ENCODE data around the gene RAB32. TPM values are rescaled to one million over a fixed set of nuclear protein-coding genes. Genes with fewer than 3 reads are reported as not detected.

The RAB32 gene
- total RNA-seq, 1 experiment from 2014 or later, result 21.4 TPM

DNA sequence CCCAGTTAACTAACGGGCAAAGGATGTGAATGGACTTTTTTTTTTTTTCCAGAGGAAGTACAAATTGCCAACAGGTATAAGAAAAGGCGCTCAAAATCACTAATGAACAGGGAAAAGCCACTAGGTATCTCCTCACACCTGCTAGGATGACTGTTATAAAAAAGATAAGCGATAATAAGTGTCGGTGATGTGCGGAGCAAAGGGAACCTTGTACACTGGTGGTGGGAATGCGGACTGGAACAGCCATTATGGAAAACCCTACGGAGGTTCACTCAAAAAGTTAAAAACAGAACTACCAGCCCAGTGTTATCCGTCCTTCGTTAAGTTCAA is 787 bp upstream of the RAB32 start:
- Histone ChIP-seq H3K4me3 (peak overlapping the region; percentile 96; the same call in 1 of the 2 replicates), H4K20me1 (ENCODE audit: insufficient read depth) (peaks cover 4% of the 10 kb centered on the region; the same call in 1 of the 2 replicates), H3K4me2 (peak overlapping the region; percentile 76), H2AFZ (peak overlapping the region; percentile 96), H3K79me2 (ENCODE audit: low read depth) (peaks cover 24% of the 10 kb centered on the region), H3F3A (ENCODE audit: insufficient read depth, low read depth) (peaks cover 24% of the 10 kb centered on the region), H3K9me3 (ENCODE audit: insufficient read depth, low read depth) (no peaks in the 10 kb centered on the region), H3K36me3 (ENCODE audit: low read depth) (no peaks in the 10 kb centered on the region), H3K27me3 (ENCODE audit: insufficient read depth, low read depth) (no peaks in the 10 kb centered on the region), H3K9me2 (ENCODE audit: insufficient read depth) (no peaks in the 10 kb centered on the region), H3K4me1 (replicated peaks; ENCODE audit: insufficient read depth) (peaks cover 29% of the 10 kb centered on the region), H3K27ac (no peak overlapping the region)
- ChIA-PET CTCF (no interaction called here), POLR2A (ENCODE audit: unreplicated experiment) (no interaction called here)
- no TSS peak for BruUV-seq (replicated peaks)
- no peak for TF ChIP-seq EZH2 (IDR thresholded peaks at IDR 0.05; ENCODE audit: low read depth)
- TF ChIP-seq, protein P1, sequence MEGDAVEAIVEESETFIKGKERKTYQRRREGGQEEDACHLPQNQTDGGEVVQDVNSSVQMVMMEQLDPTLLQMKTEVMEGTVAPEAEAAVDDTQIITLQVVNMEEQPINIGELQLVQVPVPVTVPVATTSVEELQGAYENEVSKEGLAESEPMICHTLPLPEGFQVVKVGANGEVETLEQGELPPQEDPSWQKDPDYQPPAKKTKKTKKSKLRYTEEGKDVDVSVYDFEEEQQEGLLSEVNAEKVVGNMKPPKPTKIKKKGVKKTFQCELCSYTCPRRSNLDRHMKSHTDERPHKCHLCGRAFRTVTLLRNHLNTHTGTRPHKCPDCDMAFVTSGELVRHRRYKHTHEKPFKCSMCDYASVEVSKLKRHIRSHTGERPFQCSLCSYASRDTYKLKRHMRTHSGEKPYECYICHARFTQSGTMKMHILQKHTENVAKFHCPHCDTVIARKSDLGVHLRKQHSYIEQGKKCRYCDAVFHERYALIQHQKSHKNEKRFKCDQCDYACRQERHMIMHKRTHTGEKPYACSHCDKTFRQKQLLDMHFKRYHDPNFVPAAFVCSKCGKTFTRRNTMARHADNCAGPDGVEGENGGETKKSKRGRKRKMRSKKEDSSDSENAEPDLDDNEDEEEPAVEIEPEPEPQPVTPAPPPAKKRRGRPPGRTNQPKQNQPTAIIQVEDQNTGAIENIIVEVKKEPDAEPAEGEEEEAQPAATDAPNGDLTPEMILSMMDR (conservative IDR thresholded peaks at IDR 0.05), result no peak
- intact Hi-C loops (cut with micrococcal nuclease; ENCODE audit: unreplicated experiment), result loop anchor here (5.0 to 10.0 kb wide), 3 partner anchors 162 to 248 kb away; no protein-coding TSS in a partner anchor
- DNase-seq, result no peak

DNA sequence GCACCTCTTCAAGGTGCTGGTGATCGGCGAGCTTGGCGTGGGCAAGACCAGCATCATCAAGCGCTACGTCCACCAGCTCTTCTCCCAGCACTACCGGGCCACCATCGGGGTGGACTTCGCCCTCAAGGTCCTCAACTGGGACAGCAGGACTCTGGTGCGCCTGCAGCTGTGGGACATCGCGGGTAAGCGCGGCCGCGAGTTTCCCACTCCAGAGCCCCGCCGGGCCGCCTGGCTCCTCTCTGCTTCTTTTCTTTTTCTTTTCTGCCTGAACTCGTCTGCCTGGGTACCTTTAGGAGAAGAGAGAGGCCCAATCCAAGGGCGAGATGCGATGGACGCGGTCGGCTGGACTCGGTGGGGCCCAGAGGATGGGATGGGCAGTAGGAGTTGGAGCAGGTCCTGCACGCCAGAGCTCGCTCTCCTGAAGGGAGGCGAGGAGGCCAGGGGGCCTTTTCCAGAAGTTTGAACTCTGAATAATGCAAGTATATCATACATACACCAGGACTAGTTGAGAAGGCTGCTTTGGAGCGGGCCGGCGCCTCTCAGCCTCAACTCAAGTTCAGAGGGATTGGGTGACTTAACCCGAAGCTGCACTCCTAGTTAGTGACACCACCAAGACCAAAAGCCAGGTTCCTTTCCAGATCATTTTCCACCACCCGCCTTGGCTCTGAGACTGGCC is 445 bp downstream of the RAB32 start:
- no peak for DNase-seq
- Histone ChIP-seq H3K27me3 (ENCODE audit: insufficient read depth, low read depth) (no peaks in the 10 kb centered on the region), H3F3A (ENCODE audit: insufficient read depth, low read depth) (peaks cover 24% of the 10 kb centered on the region), H3K4me1 (replicated peaks; ENCODE audit: insufficient read depth) (peaks cover 31% of the 10 kb centered on the region), H3K4me2 (peak overlapping the region; percentile 95), H4K20me1 (ENCODE audit: insufficient read depth) (peaks cover 4% of the 10 kb centered on the region; the same call in 1 of the 2 replicates), H2AFZ (peak overlapping the region; percentile 82), H3K4me3 (peak overlapping the region; percentile 96), H3K79me2 (ENCODE audit: low read depth) (peaks cover 37% of the 10 kb centered on the region), H3K36me3 (ENCODE audit: low read depth) (no peaks in the 10 kb centered on the region), H3K9me2 (ENCODE audit: insufficient read depth) (no peaks in the 10 kb centered on the region), H3K27ac (peak overlapping the region; percentile 59), H3K9me3 (ENCODE audit: insufficient read depth, low read depth) (no peaks in the 10 kb centered on the region)
- ChIA-PET CTCF (no interaction called here), POLR2A (ENCODE audit: unreplicated experiment) (interaction anchor here (0.7 kb wide), 1 partner anchor 424 kb away, joined by 5 read pairs; no protein-coding TSS in a partner anchor)
- BruUV-seq (replicated peaks), result TSS peak; percentile 67
- TF ChIP-seq, protein P1 (conservative IDR thresholded peaks at IDR 0.05), result no peak
- no peak for TF ChIP-seq EZH2 (IDR thresholded peaks at IDR 0.05; ENCODE audit: low read depth)
- intact Hi-C loops (cut with micrococcal nuclease; ENCODE audit: unreplicated experiment), result loop anchor here (5.0 to 10.0 kb wide), 3 partner anchors 161 to 249 kb away; no protein-coding TSS in a partner anchor

DNA sequence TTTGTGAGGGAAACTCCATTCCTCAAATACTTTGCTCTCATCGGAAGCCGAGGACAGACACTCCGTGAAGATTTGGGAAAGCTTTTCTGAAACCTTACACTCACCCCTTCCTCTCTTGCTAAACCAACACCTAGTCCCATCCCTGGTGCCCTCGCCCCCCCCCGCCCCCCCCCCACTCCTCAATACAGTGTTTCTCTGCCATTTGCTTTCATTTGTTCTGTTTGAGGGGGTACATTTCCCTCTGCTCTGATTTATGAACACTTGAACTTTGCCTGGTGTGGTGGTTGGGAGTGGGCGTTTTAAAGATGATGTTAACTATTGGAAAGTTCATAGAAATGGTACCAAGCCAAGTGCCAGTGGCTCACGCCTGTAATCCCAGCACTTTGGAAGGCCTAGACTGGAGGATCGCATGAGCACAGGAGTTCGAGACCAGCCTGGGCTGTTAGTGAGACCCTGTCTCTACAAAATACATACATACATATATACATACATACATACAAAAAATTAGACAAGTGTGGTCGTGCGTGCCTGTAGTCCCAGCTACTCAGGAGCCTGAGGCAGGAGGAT is 1.1 kb downstream of the RAB32 start:
- BruUV-seq (replicated peaks), result no TSS peak
- H3K36me3 ChIP-seq (ENCODE audit: low read depth), result no peaks in the 10 kb centered on the region
- H3K4me1 ChIP-seq (replicated peaks; ENCODE audit: insufficient read depth), result peaks cover 31% of the 10 kb centered on the region
- intact Hi-C loops (cut with micrococcal nuclease; ENCODE audit: unreplicated experiment), result loop anchor here (5.0 to 10.0 kb wide), 3 partner anchors 160 to 250 kb away; no protein-coding TSS in a partner anchor
- peaks cover 4% of the 10 kb centered on the region; the same call in 1 of the 2 replicates for H4K20me1 ChIP-seq (ENCODE audit: insufficient read depth)
- DNase-seq, result no peak
- peak overlapping the region; percentile 82; the same call in 1 of the 2 replicates for H2AFZ ChIP-seq
- TF ChIP-seq, protein P1 (conservative IDR thresholded peaks at IDR 0.05), result no peak
- TF ChIP-seq EZH2 (IDR thresholded peaks at IDR 0.05; ENCODE audit: low read depth), result no peak
- H3K9me2 ChIP-seq (ENCODE audit: insufficient read depth), result no peaks in the 10 kb centered on the region
- peak overlapping the region; percentile 95 for H3K4me2 ChIP-seq
- H3K27ac ChIP-seq, result peak overlapping the region; percentile 70
- CTCF ChIA-PET, result no interaction called here
- peaks cover 24% of the 10 kb centered on the region for H3F3A ChIP-seq (ENCODE audit: insufficient read depth, low read depth)
- peak overlapping the region; percentile 96 for H3K4me3 ChIP-seq
- no peaks in the 10 kb centered on the region for H3K9me3 ChIP-seq (ENCODE audit: insufficient read depth, low read depth)
- POLR2A ChIA-PET (ENCODE audit: unreplicated experiment), result interaction anchor here (0.7 kb wide), 1 partner anchor 423 kb away, joined by 5 read pairs; no protein-coding TSS in a partner anchor
- no peaks in the 10 kb centered on the region for H3K27me3 ChIP-seq (ENCODE audit: insufficient read depth, low read depth)
- peaks cover 38% of the 10 kb centered on the region for H3K79me2 ChIP-seq (ENCODE audit: low read depth)

Measured in PC-9 (cell line).